A549 treated with AZD9567 at 1 μM for 4 hours (cell line): Measurements from ENCODE around the gene IGLL5. TPM values are rescaled to one million over a fixed set of nuclear protein-coding genes. Genes with fewer than 3 reads are reported as not detected.

Experiments used
- total RNA-seq: library from RNA; stranded (reverse); fragments of 200-300 nt; extraction: Qiagen RNA extraction; gene quantifications from 5 replicates; pipeline ENCODE4 v1.2.3, GENCODE V29; 2022; ENCODE audit not compliant: insufficient read depth

The IGLL5 gene
- total RNA-seq = not detected in 5 replicates

DNA sequence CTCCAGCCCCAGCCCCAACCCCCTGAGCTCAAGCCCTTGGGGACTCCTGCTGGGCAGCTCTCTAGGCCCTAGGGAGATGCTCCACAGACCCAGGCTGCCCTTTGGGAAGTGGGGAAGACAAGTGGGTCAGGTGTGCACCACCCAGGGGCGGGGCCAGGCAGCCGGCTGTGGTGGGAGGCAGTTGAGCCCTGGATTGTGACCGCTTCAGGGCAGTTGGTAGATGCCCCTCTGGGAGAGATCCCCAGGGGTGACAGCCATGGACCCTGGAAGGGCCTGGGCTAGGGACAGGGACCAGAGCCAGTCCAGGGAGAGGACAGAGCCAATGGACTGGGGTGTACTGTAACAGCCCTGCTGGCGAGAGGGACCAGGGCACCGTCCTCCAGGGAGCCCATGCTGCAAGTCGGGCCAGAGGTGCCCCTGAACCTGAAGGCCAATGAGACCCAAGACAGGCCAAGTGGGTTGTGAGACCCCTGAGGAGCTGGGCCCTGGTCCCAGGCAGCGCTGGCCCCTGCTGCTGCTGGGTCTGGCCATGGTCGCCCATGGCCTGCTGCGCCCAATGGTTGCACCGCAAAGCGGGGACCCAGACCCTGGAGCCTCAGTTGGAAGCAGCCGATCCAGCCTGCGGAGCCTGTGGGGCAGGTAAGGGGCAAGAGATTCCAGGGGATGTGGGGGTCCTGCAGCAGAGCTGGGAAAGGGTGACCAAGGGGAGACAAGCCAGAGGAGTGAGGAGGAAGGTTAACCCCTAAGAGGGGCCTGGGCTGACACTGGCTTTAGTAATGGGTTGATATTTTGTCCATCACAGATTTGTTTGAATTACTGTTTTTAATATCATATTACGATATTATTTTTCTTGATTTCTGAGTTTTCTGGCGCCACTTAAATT, at the start of gene IGLL5:
Gene IGLL5 (plus strand): TSS at position 196 of the 883 bp plus-strand sequence. CDS start 238 bp downstream, at position 434.

Other genes with a start within 250 kb of the IGLL5 start
- gene GGTLC2, start 243.2 kb upstream of the IGLL5 start, total RNA-seq = not detected in 5 replicates
- gene GNAZ, start 182.7 kb downstream of the IGLL5 start, total RNA-seq = 2.4 to 5.6 TPM (median 3.3 TPM) in 5 replicates